Karpas-422 (cell line): ENCODE measurements around the gene PAX2. TPM values are rescaled to one million over a fixed set of nuclear protein-coding genes. Genes with fewer than 3 reads are reported as not detected.

Experiments used
- DNase-seq: peaks from one replicate; pipeline ENCODE4 v3.0.0-alpha.2; 2015
- H2AFZ ChIP-seq: fragments of 200-600 bp; sonication (generic); 2 replicates; pipeline ENCODE4 v1.6.1; 2014; ENCODE audit warnings: antibody characterized with exemption, low read length, mixed read lengths
- H3K27ac ChIP-seq: fragments of 200-600 bp; sonication (generic); 2 replicates; pipeline ENCODE4 v1.5.1; 2014; ENCODE audit warnings: mild to moderate bottlenecking, low read length, moderate library complexity
- H3K27me3 ChIP-seq: fragments of 200-600 bp; sonication (generic); 2 replicates; pipeline ENCODE4 v1.6.1; 2014; ENCODE audit warnings: low read length, mixed read lengths
- H3K36me3 ChIP-seq: fragments of 200-600 bp; sonication (generic); 2 replicates; pipeline ENCODE4 v1.6.1; 2014; ENCODE audit warnings: low read length, mixed read lengths; ENCODE audit not compliant: insufficient read depth
- H3K4me1 ChIP-seq: fragments of 200-600 bp; sonication (generic); 2 replicates; pipeline ENCODE4 v1.6.1; 2014; ENCODE audit warnings: mild to moderate bottlenecking, low read length, mixed read lengths
- H3K4me2 ChIP-seq: fragments of 200-600 bp; sonication (generic); 2 replicates; pipeline ENCODE4 v1.6.1; 2014; ENCODE audit warnings: low read length, low read depth, mild to moderate bottlenecking; ENCODE audit not compliant: poor library complexity, severe bottlenecking
- H3K4me3 ChIP-seq: fragments of 200-600 bp; sonication (generic); 2 replicates; pipeline ENCODE4 v1.5.1; 2014; ENCODE audit warnings: mild to moderate bottlenecking, antibody characterized with exemption, low read length, mixed read lengths
- H3K79me2 ChIP-seq: fragments of 200-600 bp; sonication (generic); 2 replicates; pipeline ENCODE4 v1.6.1; 2014; ENCODE audit warnings: mild to moderate bottlenecking, low read length, mixed read lengths
- H3K9ac ChIP-seq: fragments of 200-600 bp; sonication (generic); 2 replicates; pipeline ENCODE4 v1.6.0; 2014; ENCODE audit warnings: low read length
- H3K9me2 ChIP-seq: fragments of 200-600 bp; sonication (generic), shearing (Covaris generic); replicated peaks from 2 replicates; pipeline ENCODE4 v1.6.0; 2014; ENCODE audit warnings: mild to moderate bottlenecking, low read length, moderate library complexity; ENCODE audit not compliant: insufficient read depth
- H3K9me3 ChIP-seq: fragments of 300-700, 200-600 bp; sonication (generic); 2 replicates; pipeline ENCODE4 v1.6.1; 2014; ENCODE audit warnings: low read length, mixed read lengths
- H4K20me1 ChIP-seq: fragments of 200-600 bp; sonication (generic); 2 replicates; pipeline ENCODE4 v1.6.1; 2014; ENCODE audit warnings: mild to moderate bottlenecking, antibody characterized with exemption, low read length, low read depth; ENCODE audit not compliant: insufficient read depth
- total RNA-seq: library from RNA; depleted of rRNA; stranded (reverse); fragments of >200 nt; shearing (Covaris generic); gene quantifications from 2 replicates; pipeline ENCODE4 v1.2.3, GENCODE V29; 2014; ENCODE audit warnings: low replicate concordance

Gene PAX2
- total RNA-seq, 1 experiment from 2014 or later, result not detected

GRCh38 chr10:100710151-100710871, 35.1 kb upstream of the PAX2 start:
- H3K9me3 ChIP-seq, result no peaks in the 10 kb centered on the region
- H3K79me2 ChIP-seq, result no peaks in the 10 kb centered on the region
- H3K27me3 ChIP-seq, result no peaks in the 10 kb centered on the region
- no peak overlapping the region for H2AFZ ChIP-seq
- H3K36me3 ChIP-seq, result no peaks in the 10 kb centered on the region
- H3K4me2 ChIP-seq, result no peak overlapping the region
- no peak overlapping the region for H3K9ac ChIP-seq
- no peak overlapping the region for H3K4me3 ChIP-seq
- H4K20me1 ChIP-seq, result no peaks in the 10 kb centered on the region
- H3K9me2 ChIP-seq, result no peaks in the 10 kb centered on the region
- no peak overlapping the region for H3K27ac ChIP-seq
- no peaks in the 10 kb centered on the region for H3K4me1 ChIP-seq
- no peak for DNase-seq

DNA sequence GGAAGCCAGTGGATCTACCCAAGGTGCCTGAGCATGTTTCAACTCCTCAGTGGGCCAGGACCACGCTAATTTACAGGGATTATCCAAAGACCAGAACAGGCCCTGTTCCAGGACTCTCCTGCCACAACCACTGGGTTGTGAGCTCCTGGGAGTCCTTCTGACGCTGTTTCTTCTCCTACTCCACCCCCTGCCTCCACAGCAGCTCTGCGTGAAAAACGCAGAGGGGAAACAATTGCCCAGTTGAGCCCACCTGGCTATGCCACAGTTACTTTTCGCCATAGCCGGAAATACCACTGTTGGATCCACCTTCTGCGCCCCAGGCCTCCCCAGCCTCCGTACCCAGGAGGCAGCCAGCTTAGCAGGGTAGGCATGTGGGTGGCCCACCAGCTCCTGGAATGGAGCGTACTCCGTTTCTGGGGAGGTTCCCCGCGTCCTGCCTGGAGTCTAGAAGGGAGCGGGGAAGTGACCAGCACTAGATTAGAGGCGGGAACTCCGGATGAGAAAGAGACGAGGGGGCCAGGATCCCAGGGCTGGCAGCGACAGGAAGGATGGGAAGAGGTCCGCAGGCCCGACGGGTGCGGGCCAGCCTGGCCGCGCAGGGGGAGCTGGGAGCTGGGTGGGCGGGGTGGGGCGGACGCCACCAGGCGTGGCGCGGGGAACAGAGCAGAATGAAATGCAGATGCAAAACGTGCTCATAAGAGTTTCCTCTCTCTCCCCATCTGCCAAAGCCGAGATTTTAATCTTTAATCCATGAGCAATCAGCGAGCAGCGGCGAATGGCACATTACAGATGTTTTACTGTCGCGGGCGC, 32.1 kb upstream of the PAX2 start:
- Histone ChIP-seq H4K20me1 (no peaks in the 10 kb centered on the region), H3K9ac (no peak overlapping the region), H3K36me3 (no peaks in the 10 kb centered on the region), H3K27me3 (no peaks in the 10 kb centered on the region), H3K4me3 (no peak overlapping the region), H3K9me3 (no peaks in the 10 kb centered on the region), H3K27ac (no peak overlapping the region), H3K4me2 (no peak overlapping the region), H2AFZ (no peak overlapping the region), H3K9me2 (no peaks in the 10 kb centered on the region), H3K4me1 (no peaks in the 10 kb centered on the region), H3K79me2 (no peaks in the 10 kb centered on the region)
- DNase-seq, result no peak

- no peaks in the 10 kb centered on the region for H3K9me3 ChIP-seq
- H3K27ac ChIP-seq, result no peak overlapping the region
- H3K27me3 ChIP-seq, result no peaks in the 10 kb centered on the region
- no peak overlapping the region for H3K4me3 ChIP-seq
- no peaks in the 10 kb centered on the region for H3K36me3 ChIP-seq
- no peaks in the 10 kb centered on the region for H3K79me2 ChIP-seq
- H3K4me2 ChIP-seq, result no peak overlapping the region
- H3K9ac ChIP-seq, result no peak overlapping the region
- DNase-seq, result no peak
- no peaks in the 10 kb centered on the region for H3K9me2 ChIP-seq
- H2AFZ ChIP-seq, result no peak overlapping the region
- no peaks in the 10 kb centered on the region for H4K20me1 ChIP-seq
- H3K4me1 ChIP-seq, result no peaks in the 10 kb centered on the region
Observed at GRCh38 chr10:100713859-100714565, 31.4 kb upstream of the PAX2 start.

- Histone ChIP-seq H3K36me3 (no peaks in the 10 kb centered on the region), H2AFZ (no peak overlapping the region), H3K4me3 (no peak overlapping the region), H3K79me2 (no peaks in the 10 kb centered on the region), H3K9me3 (no peaks in the 10 kb centered on the region), H3K4me2 (no peak overlapping the region), H3K9ac (no peak overlapping the region), H3K27me3 (no peaks in the 10 kb centered on the region), H3K9me2 (no peaks in the 10 kb centered on the region), H3K27ac (no peak overlapping the region), H3K4me1 (no peaks in the 10 kb centered on the region), H4K20me1 (no peaks in the 10 kb centered on the region)
- no peak for DNase-seq
Observed at GRCh38 chr10:100714566-100714950, 30.8 kb upstream of the PAX2 start.

GRCh38 chr10:100715101-100715444, 30.3 kb upstream of the PAX2 start:
- Histone ChIP-seq H3K4me2 (no peak overlapping the region), H3K4me1 (no peaks in the 10 kb centered on the region), H3K79me2 (no peaks in the 10 kb centered on the region), H3K9ac (no peak overlapping the region), H3K36me3 (no peaks in the 10 kb centered on the region), H3K9me2 (no peaks in the 10 kb centered on the region), H3K27me3 (no peaks in the 10 kb centered on the region), H3K4me3 (no peak overlapping the region), H3K9me3 (no peaks in the 10 kb centered on the region), H3K27ac (no peak overlapping the region), H2AFZ (no peak overlapping the region), H4K20me1 (no peaks in the 10 kb centered on the region)
- DNase-seq, result no peak

DNA sequence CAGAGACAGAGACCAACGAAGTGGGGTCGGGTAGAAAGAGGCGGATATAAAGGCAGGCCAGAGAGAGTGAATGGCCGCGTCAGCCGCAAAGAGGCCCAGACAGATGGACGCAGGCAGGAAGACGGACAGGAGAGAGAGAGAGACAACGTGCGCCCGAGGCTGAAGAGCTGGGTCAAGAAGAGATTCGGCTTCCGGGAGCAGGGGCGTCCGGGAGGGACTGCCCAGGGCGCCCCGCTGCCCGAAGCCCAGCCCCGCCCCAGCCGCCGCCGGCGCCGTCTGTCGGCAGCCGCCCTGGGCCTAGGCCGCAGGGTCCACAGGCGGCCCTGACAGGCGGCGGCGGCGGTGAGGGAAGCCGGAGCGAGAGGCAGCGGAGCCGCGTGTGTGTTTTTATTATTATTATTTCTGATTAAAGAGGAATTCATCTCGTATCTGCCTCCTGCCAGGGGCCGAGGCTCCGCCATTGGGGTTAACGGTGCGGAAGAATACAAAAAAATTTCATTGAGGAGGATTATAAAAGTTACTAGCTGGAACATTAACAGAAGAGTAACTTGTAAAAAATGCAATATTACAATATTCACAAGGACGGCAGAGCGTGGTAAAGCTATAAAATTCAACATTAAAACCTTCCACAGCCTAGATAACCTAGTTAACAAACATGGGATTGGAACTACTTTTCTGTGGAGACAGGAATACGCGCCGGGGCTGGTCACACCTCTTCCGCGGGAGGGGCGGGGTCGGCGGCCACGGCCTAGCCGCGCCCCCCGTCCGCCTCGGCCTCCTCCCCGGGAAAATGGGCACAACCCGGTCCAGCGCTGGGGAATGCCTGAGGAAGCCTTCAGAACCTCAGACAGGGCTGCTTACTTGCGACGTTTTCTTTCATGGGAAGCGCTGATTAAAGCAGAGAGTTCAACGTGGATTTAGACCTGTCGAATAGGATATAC, 29.7 kb upstream of the PAX2 start:
- no peaks in the 10 kb centered on the region for H3K27me3 ChIP-seq
- no peaks in the 10 kb centered on the region for H3K36me3 ChIP-seq
- no peak for DNase-seq
- H3K79me2 ChIP-seq, result no peaks in the 10 kb centered on the region
- no peak overlapping the region for H3K4me3 ChIP-seq
- no peak overlapping the region for H3K9ac ChIP-seq
- H3K9me2 ChIP-seq, result no peaks in the 10 kb centered on the region
- H3K9me3 ChIP-seq, result no peaks in the 10 kb centered on the region
- no peak overlapping the region for H3K27ac ChIP-seq
- no peak overlapping the region for H2AFZ ChIP-seq
- H3K4me2 ChIP-seq, result no peak overlapping the region
- no peaks in the 10 kb centered on the region for H4K20me1 ChIP-seq
- H3K4me1 ChIP-seq, result no peaks in the 10 kb centered on the region

GRCh38 chr10:100717166-100717565, 28.2 kb upstream of the PAX2 start:
- Histone ChIP-seq H3K36me3 (no peaks in the 10 kb centered on the region), H3K9me3 (no peaks in the 10 kb centered on the region), H2AFZ (no peak overlapping the region), H3K4me3 (no peak overlapping the region), H3K9ac (no peak overlapping the region), H4K20me1 (no peaks in the 10 kb centered on the region), H3K79me2 (no peaks in the 10 kb centered on the region), H3K9me2 (no peaks in the 10 kb centered on the region), H3K4me2 (no peak overlapping the region), H3K27me3 (no peaks in the 10 kb centered on the region), H3K4me1 (no peaks in the 10 kb centered on the region), H3K27ac (no peak overlapping the region)
- DNase-seq, result no peak
